ENCODE data around the gene RAMACL. TPM values are rescaled to one million over a fixed set of nuclear protein-coding genes. Genes with fewer than 3 reads are reported as not detected.
"Not testable (repeated sequence)": the region's sequence is repeated elsewhere in the genome, so short reads cannot be mapped to it uniquely, and the experiment has no call there.

The RAMACL gene
- polyA plus RNA-seq, 1 donor from 2014 or later = 0.15 TPM

- no peaks in the 10 kb centered on the region for H3K27me3 Mint-ChIP-seq
- no peak overlapping the region for H3K27ac Mint-ChIP-seq
- no peak overlapping the region for H3K4me3 Mint-ChIP-seq
- no peaks in the 10 kb centered on the region for H3K9me3 Mint-ChIP-seq
- H3K36me3 Mint-ChIP-seq = peaks cover 2% of the 10 kb centered on the region
- H3K4me1 Mint-ChIP-seq = peaks cover 19 to 23% (median 20%) of the 10 kb centered on the region in 3 donors
Measured at GRCh38 chr6:166592821-166593220, 6.3 kb upstream of the RAMACL start.

- Mint-ChIP-seq H3K4me3 (no peak overlapping the region), H3K27me3 (no peaks in the 10 kb centered on the region), H3K36me3 (peaks cover 2% of the 10 kb centered on the region), H3K27ac (no peak overlapping the region), H3K9me3 (no peaks in the 10 kb centered on the region), H3K4me1 (peaks cover 22 to 29% (median 23%) of the 10 kb centered on the region in 3 donors)
Measured at GRCh38 chr6:166591961-166592520, 5.6 kb upstream of the RAMACL start.

- no peak overlapping the region for H3K4me3 Mint-ChIP-seq
- H3K27me3 Mint-ChIP-seq = no peaks in the 10 kb centered on the region
- no peak overlapping the region for H3K27ac Mint-ChIP-seq
- peaks cover 2% of the 10 kb centered on the region for H3K36me3 Mint-ChIP-seq
- H3K9me3 Mint-ChIP-seq = no peaks in the 10 kb centered on the region
- peaks cover 25 to 35% (median 29%) of the 10 kb centered on the region in 3 donors for H3K4me1 Mint-ChIP-seq
Measured at GRCh38 chr6:166591026-166591425, 4.5 kb upstream of the RAMACL start.

- Mint-ChIP-seq H3K4me3 (peak overlapping the region in 2 of 4 donors; percentile 61 to 91), H3K4me1 (peaks cover 25 to 35% (median 29%) of the 10 kb centered on the region in 3 donors), H3K27me3 (no peaks in the 10 kb centered on the region), H3K27ac (no peak overlapping the region), H3K9me3 (no peaks in the 10 kb centered on the region), H3K36me3 (no peaks in the 10 kb centered on the region)
Measured at GRCh38 chr6:166589786-166590574, 3.5 kb upstream of the RAMACL start.

- Mint-ChIP-seq H3K4me1 (peaks cover 25 to 35% (median 29%) of the 10 kb centered on the region in 3 donors), H3K36me3 (no peaks in the 10 kb centered on the region), H3K27ac (no peak overlapping the region), H3K9me3 (no peaks in the 10 kb centered on the region), H3K27me3 (no peaks in the 10 kb centered on the region), H3K4me3 (peak overlapping the region in 3 of 4 donors; percentile 18 to 91 (median 90))
Measured at GRCh38 chr6:166589337-166589731, 2.9 kb upstream of the RAMACL start.

GRCh38 chr6:166588691-166589336 is 2.3 kb upstream of the RAMACL start:
- Mint-ChIP-seq H3K27me3 (no peaks in the 10 kb centered on the region), H3K27ac (no peak overlapping the region), H3K4me1 (peaks cover 25 to 35% (median 29%) of the 10 kb centered on the region in 3 donors), H3K4me3 (peak overlapping the region; percentile 8 to 91 (median 67)), H3K36me3 (peaks cover 2% of the 10 kb centered on the region), H3K9me3 (no peaks in the 10 kb centered on the region)

GRCh38 chr6:166587631-166588413 is 1.3 kb upstream of the RAMACL start:
- H3K4me3 Mint-ChIP-seq = peak overlapping the region; percentile 8 to 91 (median 67)
- peak overlapping the region in 2 of 3 donors; percentile 74 to 86 for H3K27ac Mint-ChIP-seq
- peaks cover 25 to 35% (median 29%) of the 10 kb centered on the region in 3 donors for H3K4me1 Mint-ChIP-seq
- no peaks in the 10 kb centered on the region for H3K27me3 Mint-ChIP-seq
- H3K9me3 Mint-ChIP-seq = no peaks in the 10 kb centered on the region
- H3K36me3 Mint-ChIP-seq = peaks cover 2% of the 10 kb centered on the region

- Mint-ChIP-seq H3K9me3 (no peaks in the 10 kb centered on the region), H3K27me3 (no peaks in the 10 kb centered on the region), H3K27ac (no peak overlapping the region), H3K4me1 (peaks cover 25 to 33% (median 29%) of the 10 kb centered on the region in 3 donors), H3K4me3 (no peak overlapping the region), H3K36me3 (peaks cover 2% of the 10 kb centered on the region)
Measured at GRCh38 chr6:166584853-166585429, 1.5 kb downstream of the RAMACL start.

- H3K9me3 Mint-ChIP-seq = no peaks in the 10 kb centered on the region
- peaks cover 2% of the 10 kb centered on the region for H3K36me3 Mint-ChIP-seq
- H3K4me3 Mint-ChIP-seq = no peak overlapping the region
- H3K27me3 Mint-ChIP-seq = no peaks in the 10 kb centered on the region
- no peak overlapping the region for H3K27ac Mint-ChIP-seq
- peaks cover 18 to 25% (median 22%) of the 10 kb centered on the region in 3 donors for H3K4me1 Mint-ChIP-seq
Measured at GRCh38 chr6:166584155-166584554, 2.3 kb downstream of the RAMACL start.

- Mint-ChIP-seq H3K27ac (no peak overlapping the region), H3K9me3 (no peaks in the 10 kb centered on the region), H3K36me3 (peaks cover 2% of the 10 kb centered on the region), H3K4me3 (no peak overlapping the region), H3K4me1 (peaks cover 11 to 18% (median 15%) of the 10 kb centered on the region in 3 donors), H3K27me3 (no peaks in the 10 kb centered on the region)
Measured at GRCh38 chr6:166583230-166583965, 3.1 kb downstream of the RAMACL start.

GRCh38 chr6:166582258-166582657 is 4.2 kb downstream of the RAMACL start:
- H3K4me3 Mint-ChIP-seq = no peak overlapping the region
- peaks cover 4 to 8% (median 7%) of the 10 kb centered on the region in 3 donors for H3K4me1 Mint-ChIP-seq
- no peak overlapping the region for H3K27ac Mint-ChIP-seq
- peaks cover 6% of the 10 kb centered on the region for H3K36me3 Mint-ChIP-seq
- H3K9me3 Mint-ChIP-seq = peaks cover 0 to 2% (median 0%) of the 10 kb centered on the region in 3 donors
- H3K27me3 Mint-ChIP-seq = no peaks in the 10 kb centered on the region

GRCh38 chr6:166581801-166582200 is 4.7 kb downstream of the RAMACL start:
- H3K4me3 Mint-ChIP-seq, H3K4me1 Mint-ChIP-seq, H3K27me3 Mint-ChIP-seq, H3K27ac Mint-ChIP-seq, H3K9me3 Mint-ChIP-seq, H3K36me3 Mint-ChIP-seq: not testable (repeated sequence)

- Mint-ChIP-seq H3K36me3 (peaks cover 11% of the 10 kb centered on the region), H3K27me3 (no peaks in the 10 kb centered on the region), H3K4me1 (no peaks in the 10 kb centered on the region), H3K27ac (no peak overlapping the region), H3K9me3 (peaks cover 3 to 9% (median 5%) of the 10 kb centered on the region in 3 donors), H3K4me3 (peak overlapping the region in 1 of 4 donors; percentile 51)
Measured at GRCh38 chr6:166581091-166581511, 5.4 kb downstream of the RAMACL start.

Data from IgD-negative memory B cell (primary cell).